Body of pancreas (tissue), 4 donors: Measurements from ENCODE around the gene TMEM131L.
A peak's percentile ranks its signal among the peaks of the same experiment; 100 is the strongest.

Source experiments
- POLR2A ChIP-seq, 3 donors: fragments of 450-650 bp; IDR thresholded peaks; one replicate each; pipeline ENCODE4 v1.6.1; 2016; ENCODE audit warnings: antibody characterized with exemption in 3 of 3, mild to moderate bottlenecking in 2 of 3
- TF ChIP-seq, protein P1 (sequence below), 7 experiments: fragments of 450-650 bp in 4 of 7; fragments of 200-600 bp in 3 of 7; sonication (generic) in 3 of 7; IDR thresholded peaks; one replicate each; pipeline ENCODE4 v1.5.1; 2016 to 2019; ENCODE audit warnings: antibody characterized with exemption in 7 of 7

DNA sequence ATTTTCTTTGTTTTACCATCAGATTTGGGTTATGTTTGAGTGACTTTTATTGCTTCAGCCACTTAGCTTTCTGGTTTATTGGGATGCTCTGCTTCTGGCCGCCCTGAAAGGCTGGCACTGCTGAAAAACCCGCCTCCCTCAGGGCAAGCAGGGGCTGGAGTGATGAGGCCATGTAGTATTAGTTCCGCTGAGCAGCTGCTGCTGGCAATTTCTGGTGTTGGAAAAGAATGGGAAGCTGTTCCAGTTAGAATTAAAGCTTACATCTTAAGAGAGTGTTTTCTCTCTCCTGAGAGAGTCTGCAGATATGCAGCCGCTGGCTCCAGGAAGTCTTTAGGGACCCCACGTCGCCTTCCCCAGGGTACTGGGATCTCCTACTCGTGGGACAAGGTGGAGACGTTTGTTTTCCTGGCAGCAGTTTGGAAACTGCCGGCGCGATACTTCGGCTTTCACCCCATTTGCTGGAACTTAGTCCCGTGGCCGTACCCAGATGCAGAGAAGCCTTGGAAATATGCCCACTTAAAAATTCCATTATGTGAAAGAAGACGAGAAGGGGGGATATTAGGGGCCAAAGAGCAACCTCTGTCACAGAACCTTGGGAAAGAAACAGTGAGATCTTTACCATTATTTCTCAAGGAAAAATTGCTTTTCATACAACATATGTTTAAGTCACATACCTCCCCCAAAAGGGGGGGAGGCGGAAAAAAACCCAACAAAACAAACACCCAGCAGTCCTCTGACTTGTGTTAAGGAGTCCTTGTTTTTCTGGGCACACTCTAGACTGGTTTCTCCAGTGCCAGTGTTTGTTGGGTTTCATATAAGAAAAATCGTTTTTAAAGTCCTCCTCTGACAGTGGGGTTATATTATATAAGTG is 72.6 kb downstream of the TMEM131L start:
- peak; percentile 14 to 60 (median 53) for TF ChIP-seq POLR2A (IDR thresholded peaks at IDR 0.05)
- TF ChIP-seq, protein P1, sequence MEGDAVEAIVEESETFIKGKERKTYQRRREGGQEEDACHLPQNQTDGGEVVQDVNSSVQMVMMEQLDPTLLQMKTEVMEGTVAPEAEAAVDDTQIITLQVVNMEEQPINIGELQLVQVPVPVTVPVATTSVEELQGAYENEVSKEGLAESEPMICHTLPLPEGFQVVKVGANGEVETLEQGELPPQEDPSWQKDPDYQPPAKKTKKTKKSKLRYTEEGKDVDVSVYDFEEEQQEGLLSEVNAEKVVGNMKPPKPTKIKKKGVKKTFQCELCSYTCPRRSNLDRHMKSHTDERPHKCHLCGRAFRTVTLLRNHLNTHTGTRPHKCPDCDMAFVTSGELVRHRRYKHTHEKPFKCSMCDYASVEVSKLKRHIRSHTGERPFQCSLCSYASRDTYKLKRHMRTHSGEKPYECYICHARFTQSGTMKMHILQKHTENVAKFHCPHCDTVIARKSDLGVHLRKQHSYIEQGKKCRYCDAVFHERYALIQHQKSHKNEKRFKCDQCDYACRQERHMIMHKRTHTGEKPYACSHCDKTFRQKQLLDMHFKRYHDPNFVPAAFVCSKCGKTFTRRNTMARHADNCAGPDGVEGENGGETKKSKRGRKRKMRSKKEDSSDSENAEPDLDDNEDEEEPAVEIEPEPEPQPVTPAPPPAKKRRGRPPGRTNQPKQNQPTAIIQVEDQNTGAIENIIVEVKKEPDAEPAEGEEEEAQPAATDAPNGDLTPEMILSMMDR (IDR thresholded peaks at IDR 0.05), result no peak
